HG03521 (cell line): Measurements from ENCODE around the gene TNFSF11.

Experiments
- ATAC-seq: cut with Tn5 transposase; IDR thresholded peaks from one replicate; pipeline ENCODE4 v1.9.1; 2021; ENCODE audit warnings: mild to moderate bottlenecking, moderate library complexity; ENCODE audit not compliant: unreplicated experiment

Gene TNFSF11

GRCh38 chr13:42607546-42607945, 33.6 kb downstream of the TNFSF11 start:
- ATAC-seq: no peak

GRCh38 chr13:42610649-42611048, 36.7 kb downstream of the TNFSF11 start:
- no peak for ATAC-seq

- no peak for ATAC-seq
Observed at GRCh38 chr13:42611086-42611779, 37.3 kb downstream of the TNFSF11 start.

- no peak for ATAC-seq
Observed at GRCh38 chr13:42612021-42612765, 38.2 kb downstream of the TNFSF11 start.

GRCh38 chr13:42614436-42615035, 40.6 kb downstream of the TNFSF11 start:
- ATAC-seq: no peak

GRCh38 chr13:42615691-42616090, 41.7 kb downstream of the TNFSF11 start:
- ATAC-seq: no peak

GRCh38 chr13:42617221-42617620, 43.3 kb downstream of the TNFSF11 start:
- no peak for ATAC-seq

- ATAC-seq: no peak
Observed at GRCh38 chr13:42623916-42624315, 50.0 kb downstream of the TNFSF11 start.

GRCh38 chr13:42625611-42626010, 51.7 kb downstream of the TNFSF11 start:
- no peak for ATAC-seq

- no peak for ATAC-seq
Observed at GRCh38 chr13:42626176-42626860, 52.4 kb downstream of the TNFSF11 start.

- ATAC-seq: no peak
Observed at GRCh38 chr13:42628666-42629065, 54.7 kb downstream of the TNFSF11 start.

- no peak for ATAC-seq
Observed at GRCh38 chr13:42631181-42631580, 57.2 kb downstream of the TNFSF11 start.

GRCh38 chr13:42633495-42633894, 59.5 kb downstream of the TNFSF11 start:
- no peak for ATAC-seq

GRCh38 chr13:42638101-42638500, 64.1 kb downstream of the TNFSF11 start:
- no peak for ATAC-seq

GRCh38 chr13:42638886-42639285, 64.9 kb downstream of the TNFSF11 start:
- ATAC-seq: no peak

GRCh38 chr13:42643076-42643475, 69.1 kb downstream of the TNFSF11 start:
- no peak for ATAC-seq

- ATAC-seq: no peak
Observed at GRCh38 chr13:42644841-42645240, 70.9 kb downstream of the TNFSF11 start.

GRCh38 chr13:42645717-42646116, 71.8 kb downstream of the TNFSF11 start:
- no peak for ATAC-seq

- no peak for ATAC-seq
Observed at GRCh38 chr13:42649141-42649540, 75.2 kb downstream of the TNFSF11 start.

GRCh38 chr13:42649831-42650230, 75.9 kb downstream of the TNFSF11 start:
- no peak for ATAC-seq

GRCh38 chr13:42650506-42650905, 76.6 kb downstream of the TNFSF11 start:
- no peak for ATAC-seq
